Mammary epithelial cell (primary cell): ENCODE results near the gene SPIRE1.

Source experiments
- CTCF ChIP-seq, 2 donors: IDR thresholded peaks in 1 of 2; conservative IDR thresholded peaks in 1 of 2; 2 replicates each; pipeline ENCODE4 v1.5.1; 2011 to 2012; ENCODE audit warnings: inconsistent platforms in 2 of 2, low read length in 2 of 2, mild to moderate bottlenecking in 2 of 2, control low read depth in 1 of 2, low read depth in 1 of 2; ENCODE audit not compliant: insufficient read depth in 1 of 2; ENCODE audit errors: extremely low read depth in 1 of 2
- EZH2 ChIP-seq: IDR thresholded peaks from 2 replicates; pipeline ENCODE4 v1.6.1; 2012; ENCODE audit warnings: low read length, inconsistent platforms, borderline replicate concordance

GRCh38 chr18:12423393-12423792 is 234.5 kb downstream of the SPIRE1 start:
- TF ChIP-seq CTCF (conservative IDR thresholded peaks at IDR 0.05 in 1 of 2, IDR thresholded peaks at IDR 0.05 in 1 of 2; ENCODE audit: extremely low read depth in 1 of 2, insufficient read depth in 1 of 2, low read depth in 1 of 2, low read length in 2 of 2) (no peak), EZH2 (no peak)
